Measurements from ENCODE around the gene CDC45. TPM values are rescaled to one million over a fixed set of nuclear protein-coding genes. Genes with fewer than 3 reads are reported as not detected.

The CDC45 gene
- total RNA-seq, 1 donor = 0.72 TPM

DNA sequence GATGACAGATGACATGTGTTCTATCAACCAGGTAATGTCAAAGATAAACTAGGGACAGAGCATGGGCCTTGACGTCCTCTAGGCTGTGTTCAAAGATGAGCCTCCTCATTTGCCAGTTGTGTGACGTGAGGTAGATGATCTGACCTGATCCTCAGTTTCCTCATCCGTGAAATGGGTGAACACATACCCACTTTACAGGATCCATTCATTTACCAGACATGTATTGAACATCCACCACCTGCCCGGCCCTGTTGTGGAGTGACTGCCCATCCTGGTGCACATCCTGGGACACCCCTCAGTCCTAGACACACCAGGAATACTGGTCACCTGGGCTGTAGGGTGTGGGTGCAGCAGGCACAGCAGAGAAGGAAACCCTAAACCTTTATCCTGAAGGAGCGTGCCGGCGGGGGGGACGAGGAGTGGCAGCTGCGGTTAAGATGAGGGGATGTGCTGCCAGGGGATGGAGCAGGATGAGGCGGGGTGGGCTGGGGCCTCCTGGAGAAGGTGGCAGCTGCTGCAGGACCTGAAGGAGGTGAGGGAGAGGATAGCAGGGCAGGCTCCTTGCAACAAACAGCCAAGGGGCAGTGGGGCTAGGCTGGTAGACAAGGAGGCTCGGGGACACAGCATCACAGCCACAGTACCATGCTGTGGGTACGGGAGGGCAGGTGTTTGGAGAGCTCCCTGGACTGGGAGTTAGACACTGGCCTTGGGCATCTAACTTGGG is 36.1 kb downstream of the CDC45 start:
- Histone ChIP-seq H3K4me2 (ENCODE audit: insufficient read depth, low read length) (no peak overlapping the region), H3K79me2 (ENCODE audit: insufficient read depth, low read length) (no peaks in the 10 kb centered on the region), H3K4me3 (ENCODE audit: insufficient read depth, low read length) (no peak overlapping the region), H4K20me1 (ENCODE audit: insufficient read depth, low read length) (no peaks in the 10 kb centered on the region), H3K27ac (ENCODE audit: low read depth, low read length) (no peak overlapping the region), H3K4me1 (ENCODE audit: insufficient read depth, low read length) (no peaks in the 10 kb centered on the region), H2AFZ (ENCODE audit: low read length) (no peak overlapping the region), H3K27me3 (ENCODE audit: insufficient read depth, low read length) (no peaks in the 10 kb centered on the region), H3K36me3 (ENCODE audit: insufficient read depth, low read length) (no peaks in the 10 kb centered on the region), H3K9me3 (ENCODE audit: low read depth, low read length) (no peaks in the 10 kb centered on the region)
- DNase-seq (ENCODE audit: insufficient read length, low spot score, missing footprints) = peak; percentile 38
- TF ChIP-seq, protein P1, sequence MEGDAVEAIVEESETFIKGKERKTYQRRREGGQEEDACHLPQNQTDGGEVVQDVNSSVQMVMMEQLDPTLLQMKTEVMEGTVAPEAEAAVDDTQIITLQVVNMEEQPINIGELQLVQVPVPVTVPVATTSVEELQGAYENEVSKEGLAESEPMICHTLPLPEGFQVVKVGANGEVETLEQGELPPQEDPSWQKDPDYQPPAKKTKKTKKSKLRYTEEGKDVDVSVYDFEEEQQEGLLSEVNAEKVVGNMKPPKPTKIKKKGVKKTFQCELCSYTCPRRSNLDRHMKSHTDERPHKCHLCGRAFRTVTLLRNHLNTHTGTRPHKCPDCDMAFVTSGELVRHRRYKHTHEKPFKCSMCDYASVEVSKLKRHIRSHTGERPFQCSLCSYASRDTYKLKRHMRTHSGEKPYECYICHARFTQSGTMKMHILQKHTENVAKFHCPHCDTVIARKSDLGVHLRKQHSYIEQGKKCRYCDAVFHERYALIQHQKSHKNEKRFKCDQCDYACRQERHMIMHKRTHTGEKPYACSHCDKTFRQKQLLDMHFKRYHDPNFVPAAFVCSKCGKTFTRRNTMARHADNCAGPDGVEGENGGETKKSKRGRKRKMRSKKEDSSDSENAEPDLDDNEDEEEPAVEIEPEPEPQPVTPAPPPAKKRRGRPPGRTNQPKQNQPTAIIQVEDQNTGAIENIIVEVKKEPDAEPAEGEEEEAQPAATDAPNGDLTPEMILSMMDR (IDR thresholded peaks at IDR 0.05; ENCODE audit: extremely low read depth, low read depth, low read length) = no peak

DNA sequence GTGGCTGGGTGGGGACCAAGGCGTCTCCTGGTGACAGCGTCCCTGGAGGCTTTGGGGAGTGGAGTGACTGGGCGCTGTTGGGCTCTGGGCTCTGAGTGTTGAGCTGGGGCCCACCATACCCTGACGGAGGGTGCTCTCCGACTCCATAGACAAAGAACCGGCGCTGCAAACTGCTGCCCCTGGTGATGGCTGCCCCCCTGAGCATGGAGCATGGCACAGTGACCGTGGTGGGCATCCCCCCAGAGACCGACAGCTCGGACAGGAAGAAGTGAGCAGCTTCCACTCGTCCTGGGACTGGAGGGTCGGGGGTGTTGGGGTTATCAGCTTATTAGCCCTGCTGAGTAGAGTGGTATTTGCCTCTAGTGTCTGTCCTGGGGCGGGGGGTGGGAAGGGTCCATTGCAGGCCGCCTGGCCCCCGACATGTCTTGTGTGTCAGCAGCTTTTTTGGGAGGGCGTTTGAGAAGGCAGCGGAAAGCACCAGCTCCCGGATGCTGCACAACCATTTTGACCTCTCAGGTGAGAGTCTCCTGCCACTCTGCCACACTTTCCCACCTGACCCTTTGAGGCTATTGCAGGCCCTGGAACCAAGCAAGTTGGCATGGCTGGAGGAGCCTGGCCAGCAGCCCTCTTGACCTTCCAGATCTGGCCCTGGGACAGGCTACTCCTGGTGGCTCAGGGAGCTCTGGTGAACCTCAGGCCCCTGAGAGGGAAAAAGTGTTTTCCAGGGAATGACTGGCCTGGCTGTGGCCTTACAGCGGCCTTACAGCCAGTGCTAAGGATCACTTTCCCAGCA is 36.9 kb downstream of the CDC45 start:
- no peak overlapping the region for H3K4me3 ChIP-seq (ENCODE audit: insufficient read depth, low read length)

DNA sequence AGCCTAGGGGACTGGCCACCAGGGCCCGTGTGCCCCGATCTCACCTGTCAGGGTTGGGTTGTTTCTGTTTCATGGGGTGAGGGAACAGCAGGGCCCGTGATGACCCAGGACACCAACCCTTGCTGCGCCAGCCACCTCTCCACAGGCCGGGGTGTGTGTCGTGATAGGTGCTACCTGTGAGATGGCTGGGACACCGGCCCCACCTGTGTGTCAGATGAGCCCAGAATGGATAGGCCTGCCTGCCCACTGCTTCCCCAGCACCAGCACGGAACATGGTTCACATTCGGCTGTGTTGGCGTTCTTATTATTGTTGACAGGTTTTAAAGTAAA is 37.4 kb downstream of the CDC45 start:
- no peak overlapping the region for H3K4me3 ChIP-seq (ENCODE audit: insufficient read depth, low read length)
- no peak for DNase-seq (ENCODE audit: insufficient read length, low spot score, missing footprints)
- TF ChIP-seq, protein P1 (IDR thresholded peaks at IDR 0.05; ENCODE audit: extremely low read depth, low read depth, low read length) = no peak

More for the DNA sequence above, 36.9 kb downstream of the CDC45 start:
- Histone ChIP-seq H3K4me1 (ENCODE audit: insufficient read depth, low read length) (no peaks in the 10 kb centered on the region), H3K4me2 (ENCODE audit: insufficient read depth, low read length) (no peak overlapping the region), H3K27me3 (ENCODE audit: insufficient read depth, low read length) (no peaks in the 10 kb centered on the region), H3K9me3 (ENCODE audit: low read depth, low read length) (no peaks in the 10 kb centered on the region), H4K20me1 (ENCODE audit: insufficient read depth, low read length) (no peaks in the 10 kb centered on the region), H3K79me2 (ENCODE audit: insufficient read depth, low read length) (no peaks in the 10 kb centered on the region), H2AFZ (ENCODE audit: low read length) (no peak overlapping the region), H3K27ac (ENCODE audit: low read depth, low read length) (no peak overlapping the region), H3K36me3 (ENCODE audit: insufficient read depth, low read length) (no peaks in the 10 kb centered on the region)
- DNase-seq (ENCODE audit: insufficient read length, low spot score, missing footprints) = peak; percentile 21
- TF ChIP-seq, protein P1 (IDR thresholded peaks at IDR 0.05; ENCODE audit: extremely low read depth, low read depth, low read length) = no peak

DNA sequence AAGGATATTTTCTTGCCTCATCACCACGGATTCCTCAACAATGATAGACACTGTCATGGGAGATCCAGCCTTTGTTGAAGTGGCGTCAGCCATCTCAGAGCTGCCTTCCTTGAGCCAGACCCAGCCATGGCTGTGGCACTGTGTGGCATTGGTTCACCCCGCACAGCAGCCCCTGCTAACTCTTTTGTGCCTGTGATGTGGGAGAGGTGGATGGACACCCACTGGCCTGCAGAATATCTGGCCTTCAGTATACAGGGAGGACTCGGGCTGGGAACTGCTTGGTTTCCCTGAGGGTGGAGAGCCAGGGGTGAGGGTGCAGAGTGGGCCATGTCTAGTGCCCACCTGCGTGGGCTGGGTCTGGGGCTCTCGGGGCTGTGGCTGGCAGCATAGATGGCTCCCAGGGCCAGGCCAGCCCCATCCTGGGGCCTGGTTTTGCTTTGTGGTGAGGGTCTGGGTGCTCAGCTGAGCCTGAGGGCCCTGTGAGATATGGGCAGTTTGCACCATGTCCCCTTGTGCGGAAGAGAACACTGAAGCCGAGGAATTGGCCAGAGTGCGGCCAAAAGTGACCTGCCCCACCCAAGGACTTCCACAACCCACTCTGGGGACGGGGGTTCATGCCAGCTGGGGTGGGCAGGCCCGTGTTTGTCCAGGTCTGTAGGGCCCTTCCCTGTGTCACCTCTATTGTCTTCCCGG is 38.3 kb downstream of the CDC45 start:
- H3K27ac ChIP-seq (ENCODE audit: low read depth, low read length) = no peak overlapping the region
- no peak overlapping the region for H2AFZ ChIP-seq (ENCODE audit: low read length)
- H3K79me2 ChIP-seq (ENCODE audit: insufficient read depth, low read length) = no peaks in the 10 kb centered on the region
- peaks cover 5% of the 10 kb centered on the region for H3K27me3 ChIP-seq (ENCODE audit: insufficient read depth, low read length)
- H3K36me3 ChIP-seq (ENCODE audit: insufficient read depth, low read length) = no peaks in the 10 kb centered on the region
- DNase-seq (ENCODE audit: insufficient read length, low spot score, missing footprints) = peak; percentile 47
- TF ChIP-seq, protein P1 (IDR thresholded peaks at IDR 0.05; ENCODE audit: extremely low read depth, low read depth, low read length) = no peak
- no peaks in the 10 kb centered on the region for H4K20me1 ChIP-seq (ENCODE audit: insufficient read depth, low read length)
- no peaks in the 10 kb centered on the region for H3K4me1 ChIP-seq (ENCODE audit: insufficient read depth, low read length)
- no peaks in the 10 kb centered on the region for H3K9me3 ChIP-seq (ENCODE audit: low read depth, low read length)
- no peak overlapping the region for H3K4me3 ChIP-seq (ENCODE audit: insufficient read depth, low read length)
- H3K4me2 ChIP-seq (ENCODE audit: insufficient read depth, low read length) = no peak overlapping the region

More for the DNA sequence above, 37.4 kb downstream of the CDC45 start:
- Histone ChIP-seq H4K20me1 (ENCODE audit: insufficient read depth, low read length) (no peaks in the 10 kb centered on the region), H3K4me1 (ENCODE audit: insufficient read depth, low read length) (no peaks in the 10 kb centered on the region), H3K79me2 (ENCODE audit: insufficient read depth, low read length) (no peaks in the 10 kb centered on the region), H3K9me3 (ENCODE audit: low read depth, low read length) (no peaks in the 10 kb centered on the region), H3K36me3 (ENCODE audit: insufficient read depth, low read length) (no peaks in the 10 kb centered on the region), H3K27me3 (ENCODE audit: insufficient read depth, low read length) (no peaks in the 10 kb centered on the region), H3K4me2 (ENCODE audit: insufficient read depth, low read length) (no peak overlapping the region), H2AFZ (ENCODE audit: low read length) (no peak overlapping the region), H3K27ac (ENCODE audit: low read depth, low read length) (no peak overlapping the region)
